NCI-H345 (cell line): ENCODE measurements around the gene CTDSP2.
"Not testable (repeated sequence)": the region's sequence is repeated elsewhere in the genome, so short reads cannot be mapped to it uniquely, and the experiment has no call there.

ENCODE experiments used
- DNase-seq: peaks from one replicate; lab custom pipeline; 2025; lab: John Stamatoyannopoulos, UW

The CTDSP2 gene

DNA sequence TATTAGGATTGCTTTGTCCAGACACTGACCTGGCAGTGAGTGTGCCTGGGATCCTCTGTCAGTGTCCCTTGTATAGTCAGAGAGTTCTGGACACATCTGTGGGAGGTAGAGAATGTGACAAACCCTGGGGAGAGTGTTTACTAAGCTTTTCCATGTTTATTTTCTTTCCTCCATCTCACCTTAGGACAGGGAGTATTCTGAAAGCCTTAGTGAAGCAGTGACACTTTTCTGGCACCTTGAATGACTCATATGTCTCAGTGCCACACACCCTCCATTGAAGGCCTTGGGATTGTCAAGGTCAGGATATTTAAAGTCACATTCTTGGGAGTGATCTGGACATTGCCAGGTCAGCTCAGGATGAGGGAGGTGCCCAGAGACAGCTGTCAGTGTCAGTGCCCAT lies 34.9 kb upstream of the CTDSP2 start:
- no peak for DNase-seq

DNA sequence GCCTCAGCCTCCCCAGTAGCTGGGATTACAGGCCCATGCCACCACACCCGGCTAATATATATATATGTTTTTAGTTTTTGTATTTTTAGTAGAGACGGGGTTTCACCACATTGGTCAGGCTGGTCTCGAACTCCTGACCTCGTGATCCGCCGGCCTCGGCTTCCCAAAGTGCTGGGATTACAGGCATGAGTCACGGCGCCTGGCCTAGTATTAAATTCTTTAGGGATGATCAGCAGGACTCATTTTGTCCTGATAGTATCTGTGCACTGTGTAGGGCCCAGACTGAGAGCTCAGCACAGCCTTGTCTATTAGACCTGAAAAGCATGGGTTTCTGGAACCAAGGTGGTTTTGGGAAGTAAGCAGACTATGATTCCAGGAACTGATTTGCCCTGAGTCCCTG lies 34.5 kb upstream of the CTDSP2 start:
- DNase-seq = not testable (repeated sequence)

DNA sequence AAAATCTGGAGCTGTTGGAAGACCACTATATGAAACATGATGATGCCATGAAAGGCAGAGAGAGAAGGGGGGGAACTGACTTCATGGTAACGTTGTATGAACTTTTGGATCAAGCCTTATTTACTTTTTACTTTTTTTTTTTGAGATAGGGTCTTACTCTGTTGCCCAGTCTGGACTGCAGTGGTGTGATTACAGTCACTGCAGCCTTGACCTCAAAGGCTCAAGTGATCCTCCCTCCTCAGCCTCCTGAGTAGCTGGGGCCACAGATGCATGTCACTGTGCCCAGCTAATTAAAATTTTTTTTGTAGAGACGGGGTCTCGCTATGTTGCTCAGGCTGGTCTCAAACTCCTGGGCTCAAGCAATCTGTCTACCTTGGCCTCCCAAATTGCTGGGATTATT lies 31.3 kb upstream of the CTDSP2 start:
- no peak for DNase-seq

- no peak for DNase-seq
Measured at GRCh38 chr12:57875753-57876547, 29.4 kb upstream of the CTDSP2 start.

GRCh38 chr12:57874166-57875108 lies 27.9 kb upstream of the CTDSP2 start:
- no peak for DNase-seq

DNA sequence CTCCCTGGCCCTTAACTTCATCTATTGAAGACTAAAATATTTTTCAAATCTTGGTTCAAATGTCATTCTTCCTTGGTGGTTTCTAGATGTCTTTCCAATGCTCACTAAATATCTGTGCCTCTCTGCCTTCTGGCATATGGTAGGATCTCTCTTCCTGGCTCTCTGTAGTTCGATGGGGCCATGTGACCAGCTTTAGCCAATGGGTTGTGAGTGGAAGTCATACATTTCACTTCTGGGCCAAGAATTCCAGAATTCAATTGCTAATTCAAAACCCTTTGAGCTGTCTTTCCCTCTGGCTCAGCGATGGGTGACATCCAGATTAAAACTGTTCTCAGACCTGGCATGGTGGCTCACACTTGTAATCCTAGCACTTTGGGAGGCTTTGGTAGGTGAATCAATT lies 25.8 kb upstream of the CTDSP2 start:
- no peak for DNase-seq

DNA sequence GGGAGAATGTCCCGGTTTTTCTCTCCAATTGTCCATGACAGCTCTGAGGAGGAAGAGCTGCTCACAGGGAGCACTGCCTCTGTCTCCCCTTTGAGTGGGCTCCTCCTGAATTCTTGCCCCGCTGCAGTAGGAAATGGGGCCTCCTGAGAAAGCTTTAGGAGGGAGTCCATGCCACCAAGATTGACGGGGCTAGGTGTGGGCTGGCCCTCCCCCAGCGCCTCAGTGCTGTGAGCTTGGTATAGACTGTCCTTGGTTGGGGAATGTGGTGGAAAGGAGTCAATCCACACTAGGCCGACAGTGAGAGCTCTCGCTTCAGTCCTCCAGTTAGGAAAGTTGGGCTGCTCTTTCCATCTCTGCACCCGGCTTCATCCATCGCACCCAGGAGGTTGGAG lies 23.4 kb upstream of the CTDSP2 start:
- no peak for DNase-seq

DNA sequence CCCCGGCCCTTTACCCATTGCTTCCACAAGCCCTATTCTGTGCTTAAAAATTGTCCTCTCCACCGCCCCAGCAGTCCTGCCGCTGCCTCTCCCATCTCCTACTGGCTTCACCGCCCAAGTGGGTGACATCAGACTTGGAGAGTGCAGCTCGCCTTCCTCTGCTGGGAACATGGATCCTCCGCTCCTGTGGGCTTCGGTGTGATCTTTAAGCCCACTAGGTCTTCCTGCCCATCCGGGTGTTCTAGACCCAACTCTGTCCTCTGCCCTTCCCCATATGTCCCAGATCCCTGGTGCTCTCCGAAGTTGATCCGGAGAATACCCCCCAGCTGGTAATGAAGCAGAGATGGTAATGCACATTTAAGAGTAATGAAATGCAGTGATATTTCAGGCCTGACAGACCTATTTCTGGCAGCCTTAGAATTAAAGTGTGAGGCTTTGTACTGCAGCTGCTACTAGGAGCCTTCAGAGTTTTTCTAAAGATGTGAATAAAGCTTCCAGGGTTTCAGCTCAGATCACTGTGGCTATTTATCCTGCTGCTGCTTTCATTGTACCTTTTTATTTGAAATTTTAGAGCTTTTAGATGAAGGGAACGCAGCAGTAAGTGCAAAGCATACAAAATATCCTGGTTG lies 22.9 kb upstream of the CTDSP2 start:
- no peak for DNase-seq

GRCh38 chr12:57868851-57869268 lies 22.3 kb upstream of the CTDSP2 start:
- DNase-seq = peak; percentile 62

- no peak for DNase-seq
Measured at GRCh38 chr12:57868221-57868620, 21.7 kb upstream of the CTDSP2 start.

GRCh38 chr12:57866308-57867019 lies 19.9 kb upstream of the CTDSP2 start:
- DNase-seq = no peak

DNA sequence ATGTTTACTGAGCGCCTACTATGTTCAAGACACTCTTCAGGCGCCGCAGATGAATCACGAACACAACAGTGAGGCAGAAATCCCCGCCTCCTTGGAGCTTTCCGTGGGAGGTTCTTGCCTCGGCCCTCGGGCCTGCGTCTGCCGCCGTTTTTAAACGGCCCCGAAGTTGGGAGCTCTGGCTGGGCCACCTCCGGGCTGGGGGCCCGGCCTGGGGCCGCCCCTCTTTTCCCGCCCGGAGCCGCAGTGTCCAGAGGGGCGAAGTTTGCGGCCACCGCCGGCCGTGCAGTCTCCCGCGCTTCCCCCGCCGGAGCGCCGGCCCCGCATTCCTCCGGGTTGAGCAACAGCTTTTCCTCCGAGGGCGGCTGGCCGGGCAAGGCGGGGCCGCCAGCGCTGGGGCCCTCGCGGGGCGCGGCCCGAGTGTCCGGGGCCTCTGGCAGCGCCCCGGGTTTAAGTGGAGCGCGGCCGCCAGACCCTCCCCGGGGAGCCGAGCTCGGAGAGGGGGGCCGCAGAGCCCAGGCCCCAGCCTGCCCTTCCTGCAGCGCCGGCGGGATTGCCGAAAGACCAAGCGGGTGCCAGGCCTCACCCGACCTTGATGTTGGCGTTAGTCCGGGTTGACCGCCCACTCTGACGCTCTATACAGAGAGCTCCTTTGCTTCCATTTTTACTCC lies 18.7 kb upstream of the CTDSP2 start:
- DNase-seq = no peak

DNA sequence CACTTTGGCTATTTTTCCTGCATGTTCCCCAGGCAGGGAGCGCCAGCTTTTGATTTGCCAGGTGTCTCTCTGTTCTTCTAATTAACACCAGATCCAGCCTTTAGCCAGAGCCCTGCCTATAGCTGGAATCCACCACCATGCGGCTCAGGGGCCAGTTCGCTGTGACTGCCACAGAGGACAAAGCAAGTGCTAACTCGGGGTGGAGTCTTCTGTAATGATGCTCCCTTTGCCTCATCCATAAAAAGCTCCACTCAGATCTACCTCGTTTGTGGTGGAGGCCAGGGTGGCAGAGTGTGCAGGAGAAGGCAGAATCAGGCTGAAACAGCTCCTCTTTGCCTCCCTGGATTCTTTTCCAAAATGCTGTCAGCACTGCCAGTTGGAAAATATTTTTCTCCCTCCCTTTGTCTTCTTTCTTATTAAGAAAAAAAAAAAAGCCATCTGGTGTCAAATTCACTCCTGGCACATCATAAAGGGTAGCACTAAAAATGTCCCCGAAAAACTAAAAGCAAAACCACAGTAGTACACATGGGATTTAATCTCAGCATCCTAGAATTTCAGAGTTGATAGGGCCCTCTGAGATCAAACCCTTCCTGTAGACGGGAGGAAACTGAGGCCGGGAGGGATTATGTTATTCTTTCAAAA lies 18.0 kb upstream of the CTDSP2 start:
- DNase-seq = no peak

DNA sequence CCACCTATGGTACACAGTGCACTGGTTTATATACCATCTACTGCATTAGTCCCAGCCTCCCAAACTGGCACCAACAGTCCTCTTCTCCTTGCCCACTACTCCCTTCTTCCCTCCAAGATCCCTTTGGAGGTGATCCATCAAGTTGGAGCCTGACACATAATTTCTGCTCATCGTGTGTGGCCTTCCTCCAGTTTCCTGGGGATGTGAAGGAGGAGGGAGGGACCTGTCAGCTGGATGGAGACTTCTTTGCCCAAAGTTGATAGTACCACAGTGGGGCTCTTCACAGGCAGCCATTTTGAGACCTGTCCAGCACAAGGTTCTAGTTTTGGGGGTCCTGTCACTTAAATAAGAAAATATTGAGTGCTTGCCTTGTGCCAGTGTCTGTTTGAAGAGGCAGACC lies 17.1 kb upstream of the CTDSP2 start:
- no peak for DNase-seq

DNA sequence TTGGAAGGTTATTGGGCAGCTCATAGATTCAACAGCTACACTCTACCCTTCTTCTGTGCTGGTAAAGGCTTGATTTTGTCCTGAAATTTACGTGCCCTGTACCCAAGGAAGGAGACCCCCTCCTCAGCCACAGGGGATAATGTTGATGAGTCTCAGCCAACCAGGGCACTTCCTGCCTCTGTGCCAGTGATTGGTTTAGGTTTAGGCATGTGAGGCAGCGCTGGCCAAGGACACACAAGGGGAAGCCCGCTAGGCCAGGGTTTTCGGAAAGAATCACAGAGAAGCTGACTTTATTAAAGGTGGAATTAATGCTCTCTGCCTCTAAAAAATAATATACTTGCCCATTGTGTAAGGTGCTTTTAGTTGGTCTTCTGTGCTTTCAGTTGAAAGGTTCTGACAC lies 15.4 kb upstream of the CTDSP2 start:
- DNase-seq = no peak

DNA sequence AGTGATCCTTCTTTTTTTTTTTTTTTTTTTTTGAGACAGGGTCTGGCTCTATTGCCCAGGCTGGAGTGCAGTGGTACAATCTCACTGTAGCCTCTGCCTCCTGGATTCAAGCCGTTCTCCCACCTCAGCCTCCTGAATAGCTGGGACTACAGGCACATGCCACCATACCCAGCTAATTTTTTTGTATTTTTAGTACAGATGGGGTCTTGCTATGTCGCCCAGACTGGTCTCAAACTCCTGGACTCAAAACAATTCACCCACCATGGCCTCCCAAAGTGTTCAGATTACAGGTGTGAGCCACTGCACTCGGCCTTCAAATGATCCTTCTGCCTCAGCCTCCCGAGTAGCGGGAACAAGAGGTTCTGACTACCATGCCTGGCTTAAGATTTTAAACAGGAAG lies 14.4 kb upstream of the CTDSP2 start:
- not testable (repeated sequence) for DNase-seq

DNA sequence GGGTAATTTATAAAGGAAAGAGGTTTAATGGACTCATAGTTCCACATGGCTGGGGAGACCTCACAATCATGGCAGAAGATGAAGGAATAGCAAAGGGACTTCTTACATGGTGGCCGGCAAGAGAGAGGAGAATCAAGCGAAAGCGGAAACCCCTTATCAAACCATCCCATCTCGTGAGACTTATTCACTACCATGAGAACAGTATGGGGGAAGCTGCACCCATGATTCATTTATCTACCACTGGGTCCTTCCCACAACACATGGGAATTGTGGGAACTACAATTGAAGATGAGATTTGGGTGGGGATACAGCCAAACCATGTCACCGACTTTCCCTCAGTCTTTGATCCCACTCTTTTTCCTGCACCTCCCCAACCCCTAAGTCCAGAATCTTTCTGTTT lies 12.6 kb upstream of the CTDSP2 start:
- no peak for DNase-seq

- DNase-seq = not testable (repeated sequence)
Measured at GRCh38 chr12:57858123-57858522, 11.6 kb upstream of the CTDSP2 start.

DNA sequence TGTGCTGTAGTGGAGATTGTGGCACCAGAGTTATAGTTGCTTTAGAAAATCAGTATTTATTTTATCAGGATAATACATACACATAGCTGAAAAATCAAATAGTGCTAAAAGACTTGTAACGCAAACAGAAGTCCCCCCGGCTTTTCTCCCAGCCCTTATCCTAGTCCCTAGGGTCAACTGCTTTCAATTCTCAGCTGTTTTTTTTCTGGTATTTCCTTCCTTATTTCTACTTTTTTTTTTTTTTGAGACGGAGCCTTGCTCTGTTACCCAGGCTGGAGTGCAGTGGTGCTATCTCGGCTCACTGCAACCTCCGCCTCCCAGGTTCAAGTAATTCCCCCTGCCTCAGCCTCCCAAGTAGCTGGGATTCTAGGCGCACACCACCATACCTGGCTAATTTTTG lies 8.4 kb upstream of the CTDSP2 start:
- DNase-seq = no peak

DNA sequence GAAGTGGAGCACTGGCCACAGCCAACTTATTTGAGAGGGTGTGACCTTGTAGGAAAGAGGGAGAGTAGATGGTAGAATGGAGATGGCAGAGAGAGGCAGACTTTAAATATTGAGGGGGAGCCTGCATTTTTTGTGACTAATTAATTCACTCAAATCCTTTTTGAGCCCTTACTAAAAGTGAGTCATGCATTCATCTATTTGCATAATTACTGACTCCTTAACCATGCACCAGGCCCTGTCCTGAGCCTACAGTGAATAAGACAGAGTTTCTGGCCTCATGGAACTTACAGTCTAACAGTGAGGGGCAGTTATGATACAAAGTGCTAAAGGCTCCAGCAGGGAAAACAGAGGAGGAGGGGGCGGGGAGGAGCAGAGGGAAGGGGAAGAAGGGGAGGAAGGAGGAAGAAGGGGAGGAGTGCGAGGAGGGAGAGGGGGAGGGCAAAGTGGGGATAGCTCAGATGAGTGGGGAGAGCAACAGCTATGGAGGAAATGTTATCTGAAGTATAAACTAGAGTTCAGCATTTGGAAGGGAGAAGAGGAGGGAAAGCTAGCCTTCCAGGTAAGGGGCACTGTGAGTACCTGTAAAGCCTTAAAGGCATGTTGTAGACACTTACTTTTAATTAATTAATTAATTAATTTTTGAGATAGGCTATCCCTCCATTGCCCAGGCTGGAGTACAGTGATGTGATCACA lies 7.5 kb upstream of the CTDSP2 start:
- no peak for DNase-seq
